GM12878 (cell line): Measurements from ENCODE around the gene RAB6B. TPM values are rescaled to one million over a fixed set of nuclear protein-coding genes. Genes with fewer than 3 reads are reported as not detected.

Experiments used
- ATAC-seq: fragments of 200-7000 bp; cut with Tn5 transposase; 3 replicates; pipeline ENCODE4 v1.9.1; 2020; ENCODE audit warnings: mild to moderate bottlenecking, moderate library complexity
- BruUV-seq: library from RNA; stranded (reverse); fragments of 400-500 nt; replicated peaks from 2 replicates; lab custom pipeline; 2021; lab: Mats Ljungman, UMichigan
- CTCF ChIA-PET: fragments of 300-600 bp; sonication (Branson Sonifier 250); formaldehyde crosslinking; extraction: SDS; loops from one replicate; lab custom pipeline; 2021; ENCODE audit warnings: inconsistent platforms; lab: Yijun Ruan, JAX
- POLR2A ChIA-PET: fragments of 350-600 bp; formaldehyde crosslinking; extraction: SDS; loops from one replicate; lab custom pipeline; 2021; ENCODE audit warnings: inconsistent platforms; lab: Charles Lee
- RAD21 ChIA-PET: fragments of 300-600 bp; sonication (Branson Sonifier 250); formaldehyde crosslinking; loops from one replicate; lab custom pipeline; 2023; ENCODE audit warnings: antibody characterized with exemption; ENCODE audit not compliant: unreplicated experiment; lab: Charles Lee
- SMC1A ChIA-PET: fragments of 300-600 bp; sonication (Branson Sonifier 250); formaldehyde crosslinking; loops from one replicate; lab custom pipeline; 2023; ENCODE audit not compliant: unreplicated experiment, uncharacterized antibody; lab: Charles Lee
- DNase-seq: peaks from one replicate; pipeline ENCODE4 v3.0.0-alpha.2; 2011; ENCODE audit warnings: low read depth, low spot score
- FAIRE-seq: peaks from 3 replicates; lab custom pipeline; 2011; peaks lifted over from hg19 to GRCh38; lab: Jason Lieb, UNC
- H2AFZ ChIP-seq: 2 replicates; pipeline ENCODE4 v1.6.0; 2011; ENCODE audit warnings: low read depth, low read length, control low read depth; ENCODE audit not compliant: control insufficient read depth
- H3K27ac ChIP-seq: 2 replicates; pipeline ENCODE4 v1.5.1; 2011; ENCODE audit warnings: control low read depth; ENCODE audit not compliant: control insufficient read depth, insufficient read depth
- H3K27me3 ChIP-seq, 2 experiments: replicated peaks in 1 of 2; 2 replicates each; pipeline versions ENCODE4 v1.6.0 to v1.6.1; 2011; ENCODE audit warnings: low read length in 1 of 2; ENCODE audit not compliant: control insufficient read depth in 2 of 2, insufficient read depth in 2 of 2
- H3K36me3 ChIP-seq, 2 experiments: 2 replicates each; pipeline ENCODE4 v1.5.1; 2011; ENCODE audit warnings: low read length in 1 of 2; ENCODE audit not compliant: control insufficient read depth in 2 of 2, insufficient read depth in 2 of 2
- H3K4me1 ChIP-seq: 2 replicates; pipeline ENCODE4 v1.6.1; 2011; ENCODE audit warnings: mild to moderate bottlenecking, low read length, moderate library complexity, mixed read lengths; ENCODE audit not compliant: control insufficient read depth, insufficient read depth
- H3K4me2 ChIP-seq: 2 replicates; pipeline ENCODE4 v1.6.0; 2011; ENCODE audit warnings: control low read depth; ENCODE audit not compliant: control insufficient read depth, insufficient read depth
- H3K4me3 ChIP-seq: fragments of 200-600 bp; sonication (generic); 2 replicates; pipeline ENCODE4 v1.5.1; 2016
- H3K79me2 ChIP-seq: 2 replicates; pipeline ENCODE4 v1.6.0; 2011; ENCODE audit warnings: low read length; ENCODE audit not compliant: control insufficient read depth, insufficient read depth
- H3K9ac ChIP-seq: 2 replicates; pipeline ENCODE4 v1.8.0; 2011; ENCODE audit warnings: low read length, control low read depth, mixed read lengths; ENCODE audit not compliant: control insufficient read depth, insufficient read depth
- H3K9me3 ChIP-seq: replicated peaks from 3 replicates; pipeline ENCODE4 v1.5.1; 2011; ENCODE audit warnings: mild to moderate bottlenecking, low read length; ENCODE audit not compliant: control insufficient read depth, insufficient read depth
- H4K20me1 ChIP-seq: 2 replicates; pipeline ENCODE4 v1.6.0; 2011; ENCODE audit not compliant: control insufficient read depth, insufficient read depth
- ASH2L ChIP-seq: fragments of 300-600, 200-600 bp; sonication (generic); IDR thresholded peaks from 2 replicates; pipeline ENCODE4 v1.6.1; 2017; ENCODE audit warnings: low read depth, mild to moderate bottlenecking, borderline replicate concordance
- NFIC ChIP-seq: IDR thresholded peaks from 2 replicates; pipeline ENCODE4 v1.6.1; 2012; ENCODE audit warnings: low read depth, mild to moderate bottlenecking, inconsistent platforms, low read length, moderate library complexity
- PAX5 ChIP-seq: IDR thresholded peaks from 2 replicates; pipeline ENCODE4 v1.6.1; 2011; ENCODE audit warnings: low read depth, low read length, borderline replicate concordance
- POLR2A ChIP-seq: IDR thresholded peaks from 2 replicates; pipeline ENCODE4 v1.6.1; 2011; ENCODE audit warnings: low read depth, mild to moderate bottlenecking, low read length
- POLR2AphosphoS2 ChIP-seq: IDR thresholded peaks from 2 replicates; pipeline ENCODE4 v1.6.1; 2011; ENCODE audit warnings: low read depth, mild to moderate bottlenecking, low read length, improper control_type of control experiment, moderate library complexity
- RAD51 ChIP-seq: fragments of 450-650 bp; IDR thresholded peaks from 2 replicates; pipeline ENCODE4 v1.6.1; 2016; ENCODE audit warnings: moderate library complexity, mild to moderate bottlenecking, inconsistent platforms
- SRF ChIP-seq, 2 experiments: IDR thresholded peaks; 2 replicates each; pipeline ENCODE4 v1.6.1; 2011; ENCODE audit warnings: low read depth in 2 of 2, low read length in 2 of 2, mild to moderate bottlenecking in 1 of 2, moderate library complexity in 1 of 2
- TCF3 ChIP-seq: IDR thresholded peaks from 2 replicates; pipeline ENCODE4 v1.6.1; 2012; ENCODE audit warnings: low read depth, mild to moderate bottlenecking, low read length, borderline replicate concordance; ENCODE audit not compliant: insufficient read depth
- WGBS: methylation state at CpG from one replicate; pipeline ENCODE4 v1.1.6; 2016; ENCODE audit warnings: low lambda C conversion rate; ENCODE audit not compliant: insufficient replicate concordance, insufficient coverage; ENCODE audit errors: missing lambda C conversion rate; 5-methylcytosine and 5-hydroxymethylcytosine counted together
- in situ Hi-C: fragments of 300-500 bp; cut with MboI; formaldehyde crosslinking; loops from 9 replicates; pipeline ENCODE4 v1.14.3; 2018; ENCODE audit warnings: mixed read lengths
- intact Hi-C: fragments of 100-400 bp; cut with micrococcal nuclease; formaldehyde crosslinking; loops from one replicate; pipeline ENCODE4 v1.14.2; 2022; ENCODE audit not compliant: unreplicated experiment
- polyA plus RNA-seq, 11 experiments: library from polyadenylated mRNA; depleted of rRNA in 4 of 11; unstranded in 6 of 11; stranded (reverse) in 5 of 11; fragments of >200 nt; fragmentation: Nextera tagmentation in 4 of 11; fragmentation: Illumina TruSeq in 1 of 11; extraction: Ambion mirVana in 4 of 11; extraction: Trizol in 1 of 11; gene quantifications; 1 replicate in 1 of 11; 2 replicates in 10 of 11; pipeline versions ENCODE4 v1.2.1 to v1.2.3, GENCODE V29; 2011 to 2016; ENCODE audit warnings: inconsistent platforms in 2 of 11, missing spikeins in 2 of 11, low read depth in 1 of 11
- total RNA-seq, 4 experiments: library from RNA; depleted of rRNA in 3 of 4; stranded (reverse); fragments of >200 nt in 3 of 4; fragmentation: Illumina TruSeq in 1 of 4; extraction: Trizol in 1 of 4; gene quantifications; 2 replicates each; pipeline versions ENCODE4 v1.2.1 to v1.2.3, GENCODE V29; 2013 to 2021
- TF ChIP-seq, protein P1 (sequence below): fragments of 450-650 bp; IDR thresholded peaks from 2 replicates; pipeline ENCODE4 v1.6.1; 2018; ENCODE audit warnings: mild to moderate bottlenecking, low read depth, moderate library complexity; ENCODE audit not compliant: partially characterized antibody
- TF ChIP-seq, protein P2 (sequence below): IDR thresholded peaks from 2 replicates; pipeline ENCODE4 v1.6.1; 2011; ENCODE audit warnings: borderline replicate concordance, low read depth, mild to moderate bottlenecking, moderate library complexity, mixed read lengths, low read length; ENCODE audit not compliant: insufficient read depth; ENCODE audit errors: extremely low read length

The RAB6B gene
- total and polyA plus RNA-seq, 10 of the 15 experiments (the other 5 are each of a cell fraction or from before 2014, with no cell fraction given), result 0.01 to 0.16 (median 0.04) TPM; not detected in 5

DNA sequence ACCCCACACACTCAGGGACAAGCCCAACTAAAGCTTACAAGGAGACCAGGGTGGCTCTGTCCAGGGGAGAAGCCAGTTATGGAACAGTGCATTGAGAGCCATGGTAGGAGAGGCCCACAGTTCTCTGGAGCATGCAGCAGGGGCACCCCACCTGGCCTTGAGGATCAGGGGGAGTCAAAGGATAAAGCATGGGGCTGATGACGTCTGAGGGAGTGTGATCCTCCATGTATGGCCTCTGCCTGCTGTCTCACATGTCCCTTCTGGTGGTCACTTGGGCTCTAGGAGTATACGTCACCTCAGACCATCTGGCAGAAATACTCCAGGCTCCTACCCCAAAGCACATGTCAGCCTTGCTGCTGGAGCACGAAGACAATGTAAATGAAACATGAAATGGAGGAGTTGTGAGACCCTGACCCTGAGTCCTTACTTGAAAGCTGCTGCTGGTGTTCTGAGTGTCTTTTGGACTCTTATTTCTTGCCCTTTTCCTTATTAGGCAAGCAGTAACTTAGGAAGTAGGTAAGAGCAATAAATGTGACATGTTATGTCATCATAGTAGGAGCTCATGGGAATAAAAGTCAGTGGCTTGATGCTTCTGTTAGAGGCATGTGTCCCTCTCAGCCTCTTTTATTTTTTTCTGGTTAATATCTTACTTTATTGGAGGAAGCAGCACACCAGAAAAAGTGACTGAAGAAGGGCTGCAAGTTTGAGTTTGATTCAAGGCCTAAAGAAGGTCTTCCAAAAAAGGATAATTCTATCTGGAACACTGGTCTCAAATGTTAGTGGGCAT lies 74.6 kb downstream of the RAB6B start:
- Histone ChIP-seq H3K9ac (no peak overlapping the region), H3K27me3 (no peaks in the 10 kb centered on the region), H3K79me2 (no peaks in the 10 kb centered on the region), H3K9me3 (no peaks in the 10 kb centered on the region), H4K20me1 (no peaks in the 10 kb centered on the region; the same call in 1 of the 2 replicates), H3K36me3 (peaks cover 17 to 29% of the 10 kb centered on the region in 2 experiments), H3K4me2 (no peak overlapping the region), H3K4me1 (no peaks in the 10 kb centered on the region), H3K27ac (no peak overlapping the region), H2AFZ (no peak overlapping the region), H3K4me3 (no peak overlapping the region)
- DNase-seq (no peak), FAIRE-seq (no peak), ATAC-seq (no peak)
- ChIA-PET SMC1A (interaction anchor here (1.4 kb wide), 1 partner anchor 104 kb away, joined by 3 read pairs; no protein-coding TSS in a partner anchor), CTCF (interaction anchor here (1.3 kb wide), 1 partner anchor 397 kb away, joined by 3 read pairs; no protein-coding TSS in a partner anchor), POLR2A (no interaction called here), RAD21 (no interaction called here)
- intact Hi-C loops, result no loop called here
- TF ChIP-seq POLR2A (0 out of 2 replicates have a peak, but pooled peaks have one; percentile 27), RAD51 (no peak)
- 67% methylated on average over 3 of the region's 3 CpGs for WGBS
- in situ Hi-C loops, result loop anchor here (5.0 to 10.0 kb wide), 2 partner anchors 101 to 394 kb away; no protein-coding TSS in a partner anchor
- BruUV-seq, result no TSS peak

DNA sequence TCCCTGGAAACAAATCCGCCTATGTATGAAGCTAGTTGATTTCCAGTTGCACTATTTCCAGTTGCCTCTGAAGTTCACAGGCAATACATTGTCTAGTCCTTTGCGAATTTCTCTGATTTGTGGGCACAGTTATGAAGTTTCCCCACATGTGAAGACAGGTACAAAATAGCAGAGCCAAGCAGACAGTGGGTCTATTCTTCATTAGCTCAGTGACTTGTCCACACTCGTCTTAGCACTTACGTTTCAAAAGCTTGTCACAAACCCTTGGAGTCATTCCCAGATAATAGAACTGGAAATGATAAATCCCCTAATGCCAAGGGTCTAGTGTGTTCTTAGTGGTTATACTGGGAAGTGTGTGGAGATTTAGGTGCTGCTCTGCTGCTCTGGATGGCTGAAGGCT lies 75.6 kb downstream of the RAB6B start:
- in situ Hi-C loops (loop anchor here (5.0 to 10.0 kb wide), 2 partner anchors 102 to 395 kb away; no protein-coding TSS in a partner anchor), intact Hi-C loops (no loop called here)
- H3K27me3 ChIP-seq, result no peaks in the 10 kb centered on the region
- no peak overlapping the region for H3K27ac ChIP-seq
- H3K79me2 ChIP-seq, result no peaks in the 10 kb centered on the region
- CTCF ChIA-PET, result interaction anchor here (0.6 to 1.4 kb wide), 7 partner anchors 12 to 654 kb away, joined by 3 to 6 read pairs (median 3); no protein-coding TSS in a partner anchor
- no peak overlapping the region for H2AFZ ChIP-seq
- FAIRE-seq (no peak), DNase-seq (no peak), ATAC-seq (no peak)
- H3K4me3 ChIP-seq, result no peak overlapping the region
- WGBS, result 98% methylated on average over 4 of the region's 4 CpGs
- SMC1A ChIA-PET, result interaction anchor here (0.7 to 1.3 kb wide), 3 partner anchors 158 to 392 kb away, joined by 3 to 5 read pairs (median 4); no protein-coding TSS in a partner anchor
- RAD21 ChIA-PET, result no interaction called here
- no peaks in the 10 kb centered on the region for H3K4me1 ChIP-seq
- H4K20me1 ChIP-seq, result no peaks in the 10 kb centered on the region; the same call in 1 of the 2 replicates
- H3K36me3 ChIP-seq, result peaks cover 17 to 35% of the 10 kb centered on the region in 2 experiments
- BruUV-seq, result TSS peak; percentile 36
- H3K9me3 ChIP-seq, result no peaks in the 10 kb centered on the region
- POLR2A ChIA-PET, result no interaction called here
- H3K9ac ChIP-seq, result no peak overlapping the region
- H3K4me2 ChIP-seq, result no peak overlapping the region
- no peak for TF ChIP-seq ASH2L
- no peak for TF ChIP-seq TCF3
- TF ChIP-seq, protein P1, sequence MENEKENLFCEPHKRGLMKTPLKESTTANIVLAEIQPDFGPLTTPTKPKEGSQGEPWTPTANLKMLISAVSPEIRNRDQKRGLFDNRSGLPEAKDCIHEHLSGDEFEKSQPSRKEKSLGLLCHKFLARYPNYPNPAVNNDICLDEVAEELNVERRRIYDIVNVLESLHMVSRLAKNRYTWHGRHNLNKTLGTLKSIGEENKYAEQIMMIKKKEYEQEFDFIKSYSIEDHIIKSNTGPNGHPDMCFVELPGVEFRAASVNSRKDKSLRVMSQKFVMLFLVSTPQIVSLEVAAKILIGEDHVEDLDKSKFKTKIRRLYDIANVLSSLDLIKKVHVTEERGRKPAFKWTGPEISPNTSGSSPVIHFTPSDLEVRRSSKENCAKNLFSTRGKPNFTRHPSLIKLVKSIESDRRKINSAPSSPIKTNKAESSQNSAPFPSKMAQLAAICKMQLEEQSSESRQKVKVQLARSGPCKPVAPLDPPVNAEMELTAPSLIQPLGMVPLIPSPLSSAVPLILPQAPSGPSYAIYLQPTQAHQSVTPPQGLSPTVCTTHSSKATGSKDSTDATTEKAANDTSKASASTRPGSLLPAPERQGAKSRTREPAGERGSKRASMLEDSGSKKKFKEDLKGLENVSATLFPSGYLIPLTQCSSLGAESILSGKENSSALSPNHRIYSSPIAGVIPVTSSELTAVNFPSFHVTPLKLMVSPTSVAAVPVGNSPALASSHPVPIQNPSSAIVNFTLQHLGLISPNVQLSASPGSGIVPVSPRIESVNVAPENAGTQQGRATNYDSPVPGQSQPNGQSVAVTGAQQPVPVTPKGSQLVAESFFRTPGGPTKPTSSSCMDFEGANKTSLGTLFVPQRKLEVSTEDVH, result no peak
- no peak for TF ChIP-seq POLR2AphosphoS2
- TF ChIP-seq, protein P2, sequence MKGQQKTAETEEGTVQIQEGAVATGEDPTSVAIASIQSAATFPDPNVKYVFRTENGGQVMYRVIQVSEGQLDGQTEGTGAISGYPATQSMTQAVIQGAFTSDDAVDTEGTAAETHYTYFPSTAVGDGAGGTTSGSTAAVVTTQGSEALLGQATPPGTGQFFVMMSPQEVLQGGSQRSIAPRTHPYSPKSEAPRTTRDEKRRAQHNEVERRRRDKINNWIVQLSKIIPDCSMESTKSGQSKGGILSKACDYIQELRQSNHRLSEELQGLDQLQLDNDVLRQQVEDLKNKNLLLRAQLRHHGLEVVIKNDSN, result no peak
- no peak for TF ChIP-seq NFIC
- no peak for TF ChIP-seq SRF (IDR thresholded peaks at IDR 0.05; ENCODE audit: low read depth in 2 of 2, low read length in 2 of 2)
- no peak for TF ChIP-seq PAX5
